GM23338 (cell line): ENCODE data around the gene MINK1. TPM values are rescaled to one million over a fixed set of nuclear protein-coding genes. Genes with fewer than 3 reads are reported as not detected.

Experiments
- ATAC-seq: fragments of 200-7000 bp; cut with Tn5 transposase; 3 replicates; pipeline ENCODE4 v1.9.1; 2020
- DNase-seq: peaks from one replicate; pipeline ENCODE4 v3.0.0-alpha.2; 2015; ENCODE audit warnings: low spot score
- H2AFZ ChIP-seq: fragments of 200-600 bp; sonication (generic); 2 replicates; pipeline ENCODE4 v1.8.0; 2016; ENCODE audit warnings: antibody characterized with exemption, mild to moderate bottlenecking, moderate library complexity
- H3F3A ChIP-seq: fragments of 200-600 bp; sonication (generic); replicated peaks from 2 replicates; pipeline ENCODE4 v1.8.0; 2017; ENCODE audit warnings: antibody characterized with exemption, mixed run types, low read depth
- H3K27ac ChIP-seq: fragments of 200-600 bp; sonication (generic); 2 replicates; pipeline ENCODE4 v1.6.1; 2016; ENCODE audit warnings: low read depth
- H3K27me3 ChIP-seq: fragments of 200-600 bp; sonication (generic); 2 replicates; pipeline ENCODE4 v1.8.0; 2016; ENCODE audit warnings: mild to moderate bottlenecking, mixed run types, moderate library complexity; ENCODE audit not compliant: insufficient read depth
- H3K36me3 ChIP-seq: fragments of 200-600 bp; sonication (generic); 2 replicates; pipeline ENCODE4 v1.8.0; 2016; ENCODE audit warnings: mild to moderate bottlenecking; ENCODE audit not compliant: insufficient read depth
- H3K4me1 ChIP-seq: fragments of 200-600 bp; sonication (generic); 2 replicates; pipeline ENCODE4 v1.8.0; 2016; ENCODE audit warnings: mild to moderate bottlenecking, moderate library complexity; ENCODE audit not compliant: insufficient read depth
- H3K4me2 ChIP-seq: fragments of 200-600 bp; sonication (generic); 2 replicates; pipeline ENCODE4 v1.7.1; 2017; ENCODE audit warnings: mixed run types
- H3K4me3 ChIP-seq: fragments of 200-600 bp; sonication (generic); 2 replicates; pipeline ENCODE4 v1.6.1; 2016; ENCODE audit warnings: mixed run types
- H3K79me2 ChIP-seq: fragments of 200-600 bp; sonication (generic); replicated peaks from 2 replicates; pipeline ENCODE4 v1.8.0; 2017; ENCODE audit warnings: mild to moderate bottlenecking; ENCODE audit not compliant: insufficient read depth
- H3K9me2 ChIP-seq: fragments of 200-600 bp; sonication (generic); 2 replicates; pipeline ENCODE4 v1.8.0; 2017; ENCODE audit not compliant: insufficient read depth
- H4K20me1 ChIP-seq: fragments of 200-600 bp; sonication (generic); replicated peaks from 2 replicates; pipeline ENCODE4 v1.8.0; 2017; ENCODE audit warnings: mild to moderate bottlenecking; ENCODE audit not compliant: insufficient read depth
- H3K27ac Mint-ChIP-seq: 2 replicates; pipeline ENCODE4 v1.8.0; 2020; ENCODE audit warnings: inconsistent platforms, mild to moderate bottlenecking, moderate library complexity, mixed read lengths
- H3K27me3 Mint-ChIP-seq: 3 replicates; pipeline ENCODE4 v1.8.0; 2022; ENCODE audit warnings: low read depth, mild to moderate bottlenecking, moderate library complexity, mixed read lengths, inconsistent platforms; ENCODE audit not compliant: insufficient read depth, poor library complexity
- H3K36me3 Mint-ChIP-seq: 3 replicates; pipeline ENCODE4 v1.8.0; 2021; ENCODE audit warnings: low read depth, mild to moderate bottlenecking, inconsistent platforms, moderate library complexity, mixed read lengths
- H3K4me1 Mint-ChIP-seq: 3 replicates; pipeline ENCODE4 v1.8.0; 2020; ENCODE audit warnings: mild to moderate bottlenecking, inconsistent platforms, mixed read lengths
- H3K4me3 Mint-ChIP-seq: 3 replicates; pipeline ENCODE4 v1.8.0; 2021; ENCODE audit warnings: moderate library complexity, mild to moderate bottlenecking, inconsistent platforms, mixed read lengths
- H3K9me3 Mint-ChIP-seq: 3 replicates; pipeline ENCODE4 v1.8.0; 2020; ENCODE audit warnings: moderate library complexity, mild to moderate bottlenecking, inconsistent platforms, mixed read lengths
- CREB1 ChIP-seq: fragments of 250-450 bp; sonication (Bioruptor Pico); IDR thresholded peaks from 2 replicates; pipeline ENCODE4 v1.5.0; 2020; ENCODE audit warnings: low read depth, mild to moderate bottlenecking, moderate library complexity
- CTCF ChIP-seq, 2 experiments: fragments of 200-600 bp in 1 of 2; sonication (generic) in 1 of 2; conservative IDR thresholded peaks; 2 replicates each; pipeline versions ENCODE4 v1.5.1 to v1.6.1; 2016 to 2017; ENCODE audit warnings: antibody characterized with exemption in 2 of 2, low read depth in 2 of 2, mild to moderate bottlenecking in 2 of 2, moderate library complexity in 1 of 2
- EZH2phosphoT487 ChIP-seq: fragments of 200-600 bp; sonication (generic); IDR thresholded peaks from one replicate; pipeline ENCODE4 v1.8.1; 2018; ENCODE audit warnings: antibody characterized with exemption; ENCODE audit not compliant: unreplicated experiment
- JUNB ChIP-seq: IDR thresholded peaks from one replicate; pipeline ENCODE4 v1.6.1; 2016; ENCODE audit warnings: antibody characterized with exemption; ENCODE audit not compliant: unreplicated experiment
- NANOG ChIP-seq: IDR thresholded peaks from 2 replicates; pipeline ENCODE4 v1.6.1; 2016; ENCODE audit warnings: antibody characterized with exemption, borderline replicate concordance
- POLR2AphosphoS5 ChIP-seq: IDR thresholded peaks from 2 replicates; pipeline ENCODE4 v1.6.1; 2016; ENCODE audit warnings: antibody characterized with exemption, low read depth
- REST ChIP-seq: IDR thresholded peaks from one replicate; pipeline ENCODE4 v1.6.1; 2018; ENCODE audit warnings: antibody characterized with exemption; ENCODE audit not compliant: unreplicated experiment
- STAT1 ChIP-seq: IDR thresholded peaks from one replicate; pipeline ENCODE4 v1.6.1; 2016; ENCODE audit warnings: antibody characterized with exemption; ENCODE audit not compliant: unreplicated experiment
- ZNF114 ChIP-seq: fragments of 250-450 bp; sonication (Bioruptor Pico); IDR thresholded peaks from 2 replicates; pipeline ENCODE4 v1.5.0; 2020; ENCODE audit warnings: mild to moderate bottlenecking, moderate library complexity
- ZNF331 ChIP-seq: fragments of 250-450 bp; sonication (Bioruptor Pico); IDR thresholded peaks from 2 replicates; pipeline ENCODE4 v1.5.0; 2020; ENCODE audit warnings: low read depth, mild to moderate bottlenecking, moderate library complexity
- ZNF462 ChIP-seq: fragments of 250-450 bp; sonication (Bioruptor Pico); IDR thresholded peaks from 2 replicates; pipeline ENCODE4 v1.5.0; 2020; ENCODE audit warnings: mild to moderate bottlenecking, moderate library complexity
- polyA plus RNA-seq: library from polyadenylated mRNA; unstranded; fragments of >200 nt; fragmentation: Nextera tagmentation; extraction: Ambion mirVana; gene quantifications from 2 replicates; pipeline ENCODE4 v1.2.1, GENCODE V29; 2016
- total RNA-seq: library from RNA; depleted of rRNA; stranded (reverse); fragments of >200 nt; shearing (Covaris generic); gene quantifications from 2 replicates; pipeline ENCODE4 v1.2.3, GENCODE V29; 2014

The MINK1 gene
- total and polyA plus RNA-seq, 2 experiments from 2014 or later: 17.3 to 54.9 TPM

- H3K79me2 ChIP-seq: peaks cover 20% of the 10 kb centered on the region
- H3K9me2 ChIP-seq: no peaks in the 10 kb centered on the region
- H3K4me2 ChIP-seq: no peak overlapping the region
- peaks cover 13% of the 10 kb centered on the region; the same call in 1 of the 2 replicates for H3F3A ChIP-seq
- DNase-seq: no peak
- peaks cover 58% of the 10 kb centered on the region for H3K4me1 ChIP-seq
- Mint-ChIP-seq H3K4me3 (no peak overlapping the region; the same call in 2 of the 3 replicates), H3K36me3 (peaks cover 9% of the 10 kb centered on the region; the same call in 1 of the 3 replicates), H3K4me1 (peaks cover 68% of the 10 kb centered on the region), H3K27me3 (peaks cover 18% of the 10 kb centered on the region), H3K9me3 (no peaks in the 10 kb centered on the region), H3K27ac (peak overlapping the region; percentile 69; the same call in 1 of the 2 replicates)
- no peak overlapping the region for H2AFZ ChIP-seq
- TF ChIP-seq STAT1 (no peak), ZNF331 (CRISPR knock-in tag) (no peak), ZNF114 (CRISPR knock-in tag) (no peak), REST (no peak), POLR2AphosphoS5 (no peak), NANOG (no peak), EZH2phosphoT487 (no peak), JUNB (no peak), CREB1 (CRISPR knock-in tag) (no peak), CTCF (conservative IDR thresholded peaks at IDR 0.05; ENCODE audit: low read depth in 2 of 2) (no peak), ZNF462 (no peak)
- H3K27me3 ChIP-seq: no peaks in the 10 kb centered on the region
- ATAC-seq: no peak
- no peak overlapping the region for H3K4me3 ChIP-seq
- no peaks in the 10 kb centered on the region for H3K36me3 ChIP-seq
- peaks cover 5% of the 10 kb centered on the region; the same call in 1 of the 2 replicates for H4K20me1 ChIP-seq
- 0 out of 2 replicates have a peak overlapping the region, but pooled peaks have one; percentile 55 for H3K27ac ChIP-seq
Measured at GRCh38 chr17:4856271-4856936, 23.3 kb downstream of the MINK1 start.
